Upper lobe of left lung (tissue), 4 donors: Measurements from ENCODE around the gene PTDSS2.

Source experiments
- CTCF ChIP-seq, 6 experiments: fragments of 450-650 bp in 4 of 6; fragments of 200-600 bp in 2 of 6; sonication (generic) in 2 of 6; IDR thresholded peaks; one replicate each; pipeline ENCODE4 v1.5.1; 2016 to 2019; ENCODE audit warnings: antibody characterized with exemption in 6 of 6
- EP300 ChIP-seq, 4 donors: sonication (generic); formaldehyde crosslinking; IDR thresholded peaks; one replicate each; pipeline ENCODE4 v1.5.1; 2017; ENCODE audit warnings: antibody characterized with exemption in 4 of 4, control low read depth in 2 of 4
- POLR2A ChIP-seq, 4 donors: fragments of 450-650 bp; IDR thresholded peaks; one replicate each; pipeline ENCODE4 v1.5.1; 2016 to 2017; ENCODE audit warnings: antibody characterized with exemption in 4 of 4, mild to moderate bottlenecking in 2 of 4
- POLR2AphosphoS5 ChIP-seq, 2 donors: sonication (generic); formaldehyde crosslinking; IDR thresholded peaks; one replicate each; pipeline ENCODE4 v1.5.1; 2017; ENCODE audit warnings: antibody characterized with exemption in 2 of 2

GRCh38 chr11:535519-536454 is 85.7 kb downstream of the PTDSS2 start, which contains the start of gene HRAS:
- no peak for TF ChIP-seq CTCF (IDR thresholded peaks at IDR 0.05)
- TF ChIP-seq POLR2AphosphoS5 (IDR thresholded peaks at IDR 0.05), result peak in 1 of 2 donors; percentile 71
- TF ChIP-seq POLR2A (IDR thresholded peaks at IDR 0.05), result peak in 3 of 4 donors; percentile 59 to 81 (median 63)
- no peak for TF ChIP-seq EP300 (IDR thresholded peaks at IDR 0.05)
